Small intestine (tissue), 7 donors: ENCODE results near the gene IFIT1. TPM values are rescaled to one million over a fixed set of nuclear protein-coding genes. Genes with fewer than 3 reads are reported as not detected.

Source experiments
- DNase-seq, 2 donors: peaks; one replicate each; pipeline versions ENCODE4 v3.0.0 to v3.0.0-alpha.2; 2013
- FAIRE-seq: peaks from 2 replicates; lab custom pipeline; 2012; peaks lifted over from hg19 to GRCh38; lab: Jason Lieb, UNC
- H3K27ac ChIP-seq, 3 donors: one replicate each; pipeline ENCODE4 v1.5.1; 2013; ENCODE audit warnings: low read length in 2 of 3, mild to moderate bottlenecking in 2 of 3, control low read depth in 1 of 3, inconsistent platforms in 1 of 3, low read depth in 1 of 3, moderate library complexity in 1 of 3
- H3K27me3 ChIP-seq, 3 donors: one replicate each; pipeline ENCODE4 v1.6.1; 2013; ENCODE audit warnings: low read length in 3 of 3, inconsistent platforms in 1 of 3; ENCODE audit not compliant: control insufficient read depth in 3 of 3, insufficient read depth in 3 of 3
- H3K36me3 ChIP-seq, 3 donors: one replicate each; pipeline ENCODE4 v1.6.1; 2013; ENCODE audit warnings: low read length in 3 of 3, inconsistent platforms in 1 of 3, low read depth in 1 of 3, mild to moderate bottlenecking in 1 of 3, moderate library complexity in 1 of 3; ENCODE audit not compliant: control insufficient read depth in 3 of 3, insufficient read depth in 2 of 3
- H3K4me1 ChIP-seq, 3 donors: one replicate each; pipeline ENCODE4 v1.6.1; 2013; ENCODE audit warnings: low read length in 2 of 3, inconsistent platforms in 1 of 3, low read depth in 1 of 3, mild to moderate bottlenecking in 1 of 3, moderate library complexity in 1 of 3; ENCODE audit not compliant: control insufficient read depth in 3 of 3, insufficient read depth in 2 of 3
- H3K4me3 ChIP-seq, 3 donors: one replicate each; pipeline ENCODE4 v1.5.1; 2013; ENCODE audit warnings: low read length in 3 of 3, control low read depth in 1 of 3, inconsistent platforms in 1 of 3, low read depth in 1 of 3, mild to moderate bottlenecking in 1 of 3, moderate library complexity in 1 of 3
- H3K9me3 ChIP-seq, 2 donors: one replicate each; pipeline ENCODE4 v1.6.1; 2013; ENCODE audit warnings: low read depth in 1 of 2, low read length in 1 of 2; ENCODE audit not compliant: control insufficient read depth in 2 of 2, insufficient read depth in 1 of 2
- WGBS, 3 donors: extraction: QIAGEN DNeasy Blood & Tissue Kit; methylation state at CpG; one replicate each; pipeline ENCODE4 v1.1.7; 2013; 5-methylcytosine and 5-hydroxymethylcytosine counted together
- polyA plus RNA-seq, 4 donors: library from polyadenylated mRNA; stranded (reverse) in 3 of 4; unstranded in 1 of 4; fragments of 200-250 nt in 3 of 4; fragments of 120-200 nt in 1 of 4; gene quantifications; one replicate each; pipeline versions ENCODE4 v1.2.1 to v1.2.3, GENCODE V29; 2013
- donor health status: healthy with polysubstance abuse.
- donor health status: control.
- donor health status: control.
- donor health status: Bipolar disorder and iron deficiency.
- donor health status: healthy.

IFIT1 gene
- polyA plus RNA-seq, 4 donors: 1.4 to 7.5 (median 3.1) TPM

DNA sequence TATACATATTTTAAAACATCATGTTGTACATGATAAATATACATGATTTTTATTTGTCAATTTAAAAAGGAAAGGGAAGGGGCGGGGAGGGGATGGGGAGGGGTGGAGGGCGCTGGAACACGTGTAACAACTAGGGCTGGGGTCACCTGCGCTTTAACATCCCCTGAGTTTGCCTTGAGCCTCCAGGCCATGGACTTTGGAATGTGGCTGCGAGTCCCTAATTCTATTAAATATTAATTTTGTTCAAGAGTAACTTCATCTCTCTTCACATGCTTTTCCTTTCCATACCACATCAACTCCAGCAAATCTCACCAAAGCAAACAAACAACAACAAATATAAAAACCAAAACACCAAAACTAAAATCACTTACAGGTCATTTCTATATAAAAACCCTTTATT lies 32.6 kb downstream of the IFIT1 start:
- Histone ChIP-seq H3K36me3 (peaks cover 0 to 3% (median 0%) of the 10 kb centered on the region in 3 donors), H3K27me3 (no peaks in the 10 kb centered on the region), H3K27ac (no peak overlapping the region), H3K9me3 (no peaks in the 10 kb centered on the region), H3K4me1 (peaks cover 0 to 12% (median 0%) of the 10 kb centered on the region in 3 donors), H3K4me3 (no peak overlapping the region)
- DNase-seq (peak; percentile 28 to 62), FAIRE-seq (no peak)
- 24 to 67% (median 29%) methylated on average over 5 of the region's 5 CpGs for WGBS, 3 donors

DNA sequence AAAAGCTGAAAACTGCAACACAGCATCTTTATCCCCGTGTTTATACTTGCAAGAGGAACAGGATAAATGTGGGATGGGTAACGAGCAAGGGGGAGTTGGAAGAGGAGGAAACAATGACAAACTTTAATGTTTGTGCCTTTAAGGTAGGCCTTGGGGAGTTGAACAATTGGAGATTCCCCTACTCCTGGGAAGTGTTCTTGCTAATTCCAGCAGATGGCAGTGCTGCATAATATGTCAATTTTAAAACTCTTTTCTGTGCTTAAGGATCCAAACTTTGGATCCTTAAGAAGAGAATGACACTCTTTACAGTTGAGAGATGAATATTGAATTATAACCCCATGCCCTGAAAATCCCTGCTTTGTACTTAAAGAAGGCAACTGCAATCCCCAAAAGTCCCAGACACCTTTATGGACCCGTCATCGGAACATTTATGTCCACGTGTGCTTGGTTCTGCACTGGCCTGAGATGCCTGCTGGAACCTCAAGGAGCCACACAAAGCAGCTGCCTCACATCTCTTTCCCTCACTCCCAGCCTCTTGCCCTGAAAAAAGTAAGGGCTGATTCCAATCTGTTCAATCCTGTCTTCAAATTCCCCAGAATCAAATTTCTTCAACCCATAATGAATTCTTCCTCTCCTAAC lies 33.9 kb downstream of the IFIT1 start:
- FAIRE-seq: no peak
- Histone ChIP-seq H3K4me3 (no peak overlapping the region), H3K36me3 (no peaks in the 10 kb centered on the region), H3K9me3 (no peaks in the 10 kb centered on the region), H3K27me3 (no peaks in the 10 kb centered on the region), H3K27ac (no peak overlapping the region), H3K4me1 (peaks cover 0 to 12% (median 0%) of the 10 kb centered on the region in 3 donors)
- peak; percentile 66 to 68 for DNase-seq
- 55 to 62% (median 59%) methylated on average over 5 of the region's 5 CpGs for WGBS, 3 donors

DNA sequence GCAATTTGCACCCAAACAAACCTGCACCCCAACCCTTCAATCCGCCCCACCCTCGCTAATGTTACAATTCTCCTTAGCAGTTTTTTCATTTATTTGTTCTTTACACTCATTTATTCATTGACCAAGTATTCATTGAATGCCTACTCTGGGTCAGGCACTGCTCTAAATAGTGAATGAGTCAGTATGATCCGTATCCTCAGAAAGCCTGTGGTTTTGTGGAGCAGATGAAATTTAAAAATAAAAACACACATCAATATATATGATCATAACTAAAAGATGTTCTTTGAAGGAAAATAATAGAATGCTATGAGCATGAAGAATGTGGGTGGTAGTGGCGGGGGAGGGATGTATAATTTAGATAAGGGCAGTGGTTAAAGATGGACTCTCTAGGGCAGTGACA lies 35.2 kb downstream of the IFIT1 start:
- Histone ChIP-seq H3K4me3 (no peak overlapping the region), H3K9me3 (no peaks in the 10 kb centered on the region), H3K27ac (no peak overlapping the region), H3K27me3 (no peaks in the 10 kb centered on the region), H3K36me3 (no peaks in the 10 kb centered on the region), H3K4me1 (peaks cover 0 to 12% (median 0%) of the 10 kb centered on the region in 3 donors)
- DNase-seq (no peak), FAIRE-seq (no peak)
- WGBS, 3 donors: 87 to 91% (median 90%) methylated on average over 4 of the region's 4 CpGs

DNA sequence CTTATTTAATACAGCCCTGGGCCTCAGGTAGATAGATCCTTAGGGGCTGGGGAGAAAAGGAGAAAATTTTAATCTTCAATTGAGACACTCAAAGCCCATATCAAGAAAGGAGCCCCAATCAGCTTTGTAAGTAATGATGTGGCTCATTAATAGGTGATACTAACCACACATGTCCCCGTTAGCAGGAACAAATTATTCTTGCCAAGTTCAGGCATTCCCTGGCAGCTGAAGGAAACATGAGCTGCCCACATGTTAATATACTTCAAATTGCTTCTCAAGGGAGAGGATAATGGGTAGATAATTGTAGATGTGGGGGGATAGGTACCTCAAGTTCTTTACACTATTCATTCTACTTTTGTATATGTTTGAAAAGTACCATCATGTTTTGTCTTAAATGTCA lies 36.5 kb downstream of the IFIT1 start:
- no peak overlapping the region for H3K4me3 ChIP-seq
- FAIRE-seq (no peak), DNase-seq (no peak)
- H3K27ac ChIP-seq: no peak overlapping the region
- WGBS, 3 donors: 22 to 57% (median 37%) methylated on average over 1 of the region's 1 CpG
- H3K36me3 ChIP-seq: no peaks in the 10 kb centered on the region
- H3K9me3 ChIP-seq: no peaks in the 10 kb centered on the region
- peaks cover 0 to 12% (median 0%) of the 10 kb centered on the region in 3 donors for H3K4me1 ChIP-seq
- no peaks in the 10 kb centered on the region for H3K27me3 ChIP-seq

DNA sequence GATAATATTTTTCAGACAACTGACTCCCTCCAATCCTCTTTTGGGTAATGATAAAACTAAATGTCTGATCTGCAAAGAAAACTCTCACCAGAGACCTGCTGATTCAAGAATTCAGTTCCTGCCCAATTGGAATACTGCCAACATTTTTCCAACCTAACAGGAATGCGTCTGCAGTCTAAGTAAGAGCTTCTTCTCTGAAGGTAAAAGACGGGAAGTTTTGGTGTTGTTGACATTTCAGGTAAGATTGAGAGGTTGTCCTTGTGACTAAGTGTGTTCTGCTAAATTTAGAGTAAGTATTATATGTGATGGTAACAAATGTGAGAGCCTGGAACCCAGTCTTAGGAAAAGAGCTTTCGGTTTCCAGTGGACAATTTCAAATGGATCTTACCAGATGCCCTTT lies 39.6 kb downstream of the IFIT1 start:
- no peak overlapping the region for H3K4me3 ChIP-seq
- peak; percentile 24 to 30 for DNase-seq
- WGBS, 3 donors: 49 to 65% (median 61%) methylated on average over 3 of the region's 3 CpGs
- peaks cover 0 to 6% (median 0%) of the 10 kb centered on the region in 3 donors for H3K27me3 ChIP-seq
- H3K4me1 ChIP-seq: no peaks in the 10 kb centered on the region
- no peak for FAIRE-seq
- H3K36me3 ChIP-seq: no peaks in the 10 kb centered on the region
- H3K9me3 ChIP-seq: no peaks in the 10 kb centered on the region
- H3K27ac ChIP-seq: no peak overlapping the region

DNA sequence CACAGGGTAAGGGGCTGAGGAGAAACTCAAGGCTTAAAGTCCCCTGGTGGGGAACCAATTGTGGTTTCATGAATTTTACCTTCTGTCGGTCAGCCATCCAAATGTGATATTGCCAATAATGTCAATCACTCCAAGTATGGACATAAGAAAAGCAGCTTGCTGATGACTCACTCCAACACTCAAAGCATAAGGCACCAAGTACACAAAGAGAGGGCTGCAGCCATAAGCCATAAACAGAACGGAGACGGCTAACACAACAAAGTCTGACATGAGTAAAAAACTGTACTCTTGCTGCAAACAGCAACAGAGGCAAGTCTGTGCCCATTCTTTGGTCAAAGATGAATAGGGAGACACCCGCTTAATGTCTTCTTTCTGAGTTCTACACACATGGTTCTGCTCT lies 46.1 kb downstream of the IFIT1 start:
- Histone ChIP-seq H3K9me3 (no peaks in the 10 kb centered on the region), H3K27me3 (peaks cover 0 to 6% (median 0%) of the 10 kb centered on the region in 3 donors), H3K4me1 (no peaks in the 10 kb centered on the region), H3K36me3 (no peaks in the 10 kb centered on the region), H3K27ac (no peak overlapping the region), H3K4me3 (no peak overlapping the region)
- 80 to 95% (median 85%) methylated on average over 4 of the region's 4 CpGs for WGBS, 3 donors
- DNase-seq (no peak), FAIRE-seq (no peak)

DNA sequence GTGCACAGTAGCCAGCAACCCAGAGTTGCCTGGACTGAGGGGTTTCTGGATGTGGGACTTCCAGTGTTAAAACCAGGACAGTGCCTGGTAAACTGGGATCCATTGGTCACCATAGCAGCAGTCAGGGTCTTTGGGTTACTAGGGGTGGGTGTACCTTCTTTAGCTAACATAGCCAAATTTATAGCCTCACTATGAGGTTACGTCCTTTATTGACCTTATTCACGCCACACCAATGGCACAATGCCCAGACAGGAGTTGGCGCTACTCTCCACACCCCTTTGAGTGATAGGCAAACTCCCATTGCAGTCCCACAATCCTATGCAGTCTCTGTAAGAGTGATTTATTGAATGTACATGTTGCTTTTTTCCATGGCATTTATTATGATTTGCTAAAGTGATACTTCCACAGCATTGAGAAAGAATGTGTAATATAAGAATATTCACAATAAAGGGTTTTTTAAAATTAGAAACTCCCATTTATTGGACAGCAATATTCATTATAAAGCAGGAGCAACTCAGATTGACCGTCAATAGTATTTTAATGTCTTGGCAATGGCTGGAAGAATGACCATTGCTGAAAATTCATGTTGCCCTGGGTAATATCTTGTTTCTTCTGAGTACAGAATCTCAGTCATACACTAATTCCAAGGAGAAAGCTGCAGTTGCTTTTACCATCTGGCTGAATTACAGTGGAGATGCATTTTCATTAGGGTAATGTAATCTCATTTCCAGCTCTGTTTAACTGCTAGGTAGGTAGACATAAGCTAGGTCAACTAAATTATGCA lies 48.0 kb downstream of the IFIT1 start:
- Histone ChIP-seq H3K36me3 (no peaks in the 10 kb centered on the region), H3K9me3 (peaks cover 0 to 5% of the 10 kb centered on the region in 2 donors), H3K4me1 (no peaks in the 10 kb centered on the region), H3K4me3 (no peak overlapping the region), H3K27ac (no peak overlapping the region), H3K27me3 (peaks cover 0 to 6% (median 0%) of the 10 kb centered on the region in 3 donors)
- DNase-seq (peak in 1 of 2 donors; percentile 72), FAIRE-seq (no peak)
- WGBS, 3 donors: 33 to 55% (median 48%) methylated on average over 4 of the region's 4 CpGs

DNA sequence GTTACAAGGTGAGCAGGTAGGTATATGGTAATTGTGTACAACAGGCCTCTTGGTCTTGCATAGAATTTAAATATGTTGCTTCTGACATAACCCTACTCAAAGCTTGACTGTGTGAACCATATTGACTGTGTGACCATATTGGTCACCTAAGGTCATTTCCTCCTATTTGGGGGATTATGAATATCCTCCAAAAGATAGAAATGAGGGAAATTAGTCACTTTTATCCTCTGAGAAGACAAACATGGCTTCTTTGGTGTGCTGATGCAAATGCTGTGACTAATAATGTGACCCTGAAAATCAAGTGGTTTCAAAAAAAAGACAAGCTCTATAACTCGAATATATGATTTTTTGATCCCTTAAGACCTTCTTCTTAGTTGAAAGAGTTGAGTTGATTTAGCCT lies 49.9 kb downstream of the IFIT1 start:
- Histone ChIP-seq H3K9me3 (peaks cover 0 to 5% of the 10 kb centered on the region in 2 donors), H3K27ac (no peak overlapping the region), H3K27me3 (no peaks in the 10 kb centered on the region), H3K36me3 (no peaks in the 10 kb centered on the region), H3K4me3 (no peak overlapping the region), H3K4me1 (no peaks in the 10 kb centered on the region)
- DNase-seq (no peak), FAIRE-seq (no peak)
- WGBS, 3 donors: 71 to 92% (median 75%) methylated on average over 1 of the region's 1 CpG
